Urinary bladder (tissue), 4 donors: ENCODE measurements around the gene SCLY. TPM values are rescaled to one million over a fixed set of nuclear protein-coding genes. Genes with fewer than 3 reads are reported as not detected.

ENCODE experiments used
- DNase-seq: peaks from one replicate; pipeline ENCODE4 v3.0.0-alpha.2; 2015; ENCODE audit errors: extremely low spot score
- H3K27ac ChIP-seq: one replicate; pipeline ENCODE4 v1.5.1; 2013; ENCODE audit warnings: low read depth, mild to moderate bottlenecking, moderate library complexity
- H3K36me3 ChIP-seq: one replicate; pipeline ENCODE4 v1.6.1; 2013; ENCODE audit warnings: mild to moderate bottlenecking, moderate library complexity; ENCODE audit not compliant: insufficient read depth
- H3K4me1 ChIP-seq: one replicate; pipeline ENCODE4 v1.6.1; 2013; ENCODE audit warnings: mild to moderate bottlenecking, moderate library complexity; ENCODE audit not compliant: insufficient read depth
- H3K4me3 ChIP-seq: one replicate; pipeline ENCODE4 v1.5.1; 2013; ENCODE audit warnings: low read depth, low read length
- WGBS: extraction: QIAGEN DNeasy Blood & Tissue Kit; methylation state at CpG from one replicate; pipeline ENCODE4 v1.1.7; 2013; 5-methylcytosine and 5-hydroxymethylcytosine counted together
- polyA plus RNA-seq: library from polyadenylated mRNA; stranded (reverse); fragments of 200-250 nt; gene quantifications from one replicate; pipeline ENCODE4 v1.2.3, GENCODE V29; 2013
- total RNA-seq: library from RNA; depleted of rRNA; stranded (reverse); fragments of >200 nt; gene quantifications from one replicate; pipeline ENCODE4 v1.2.3, GENCODE V29; 2014
- donor health status: healthy with polysubstance abuse.
- donor health status: healthy.

SCLY gene
- total and polyA plus RNA-seq, 2 donors: 13.6 to 15.1 TPM

DNA sequence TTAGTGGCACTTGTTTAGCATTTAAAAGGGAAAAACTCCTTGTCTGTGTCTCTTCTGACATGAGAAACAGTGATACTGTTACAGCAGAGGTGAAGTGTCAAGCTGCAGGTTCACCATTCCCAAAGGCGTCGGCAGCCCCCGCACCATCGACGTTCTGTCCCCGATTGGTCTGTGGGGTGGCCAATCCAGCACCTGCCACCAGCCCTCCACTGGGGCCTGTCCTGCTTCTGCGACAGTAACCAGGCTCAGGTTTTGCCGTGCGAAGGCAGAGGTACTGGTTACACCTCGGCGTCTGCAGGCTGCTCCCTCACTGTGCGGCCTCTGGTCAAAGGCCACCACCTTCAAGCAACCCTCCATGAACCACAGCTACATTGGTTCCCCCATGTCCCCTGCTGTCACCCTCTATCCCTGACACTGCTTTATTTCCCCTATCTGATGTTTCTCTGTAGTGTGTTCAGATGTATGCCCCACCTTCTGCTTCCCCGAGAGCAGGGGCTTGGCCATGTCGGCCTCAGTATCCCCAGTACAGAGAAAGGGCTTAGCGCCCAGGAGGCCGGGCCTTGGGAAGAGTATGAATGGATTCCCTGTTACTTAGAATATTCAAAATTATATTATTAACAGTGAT, 30.7 kb downstream of the SCLY start:
- Histone ChIP-seq H3K27ac (no peak overlapping the region), H3K4me1 (no peaks in the 10 kb centered on the region), H3K36me3 (no peaks in the 10 kb centered on the region), H3K4me3 (no peak overlapping the region)
- no peak for DNase-seq
- 92% methylated on average over 16 of the region's 16 CpGs for WGBS

DNA sequence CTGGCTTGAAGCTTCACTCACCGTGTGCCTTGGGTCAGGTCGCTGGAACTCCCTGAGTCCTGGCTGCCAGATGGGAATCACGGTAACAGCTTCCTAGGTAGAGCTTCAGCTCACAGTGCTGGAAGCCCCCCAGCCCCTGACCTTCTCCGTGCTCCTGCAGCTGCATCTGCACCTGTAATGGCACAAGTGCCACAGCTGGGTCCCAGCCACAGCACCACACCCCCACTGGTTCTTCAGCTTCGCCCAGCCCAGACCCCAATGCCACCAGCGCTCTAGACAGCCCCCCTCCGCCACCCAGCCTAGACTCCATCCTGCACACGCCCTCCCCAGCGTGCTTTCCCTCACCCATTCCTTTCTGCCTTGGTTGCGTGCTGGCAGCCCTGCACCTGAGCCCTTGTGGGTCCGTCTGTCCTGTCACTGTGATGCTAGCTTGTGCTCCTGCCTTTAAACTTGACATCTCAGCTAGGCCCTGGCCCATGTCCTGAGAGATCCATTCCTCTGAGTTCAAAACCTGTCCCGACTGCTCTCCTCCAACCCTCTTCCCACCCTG, 31.8 kb downstream of the SCLY start:
- no peak for DNase-seq
- WGBS: 96% methylated on average over 12 of the region's 12 CpGs
- Histone ChIP-seq H3K27ac (no peak overlapping the region), H3K4me1 (no peaks in the 10 kb centered on the region), H3K4me3 (no peak overlapping the region), H3K36me3 (no peaks in the 10 kb centered on the region)

DNA sequence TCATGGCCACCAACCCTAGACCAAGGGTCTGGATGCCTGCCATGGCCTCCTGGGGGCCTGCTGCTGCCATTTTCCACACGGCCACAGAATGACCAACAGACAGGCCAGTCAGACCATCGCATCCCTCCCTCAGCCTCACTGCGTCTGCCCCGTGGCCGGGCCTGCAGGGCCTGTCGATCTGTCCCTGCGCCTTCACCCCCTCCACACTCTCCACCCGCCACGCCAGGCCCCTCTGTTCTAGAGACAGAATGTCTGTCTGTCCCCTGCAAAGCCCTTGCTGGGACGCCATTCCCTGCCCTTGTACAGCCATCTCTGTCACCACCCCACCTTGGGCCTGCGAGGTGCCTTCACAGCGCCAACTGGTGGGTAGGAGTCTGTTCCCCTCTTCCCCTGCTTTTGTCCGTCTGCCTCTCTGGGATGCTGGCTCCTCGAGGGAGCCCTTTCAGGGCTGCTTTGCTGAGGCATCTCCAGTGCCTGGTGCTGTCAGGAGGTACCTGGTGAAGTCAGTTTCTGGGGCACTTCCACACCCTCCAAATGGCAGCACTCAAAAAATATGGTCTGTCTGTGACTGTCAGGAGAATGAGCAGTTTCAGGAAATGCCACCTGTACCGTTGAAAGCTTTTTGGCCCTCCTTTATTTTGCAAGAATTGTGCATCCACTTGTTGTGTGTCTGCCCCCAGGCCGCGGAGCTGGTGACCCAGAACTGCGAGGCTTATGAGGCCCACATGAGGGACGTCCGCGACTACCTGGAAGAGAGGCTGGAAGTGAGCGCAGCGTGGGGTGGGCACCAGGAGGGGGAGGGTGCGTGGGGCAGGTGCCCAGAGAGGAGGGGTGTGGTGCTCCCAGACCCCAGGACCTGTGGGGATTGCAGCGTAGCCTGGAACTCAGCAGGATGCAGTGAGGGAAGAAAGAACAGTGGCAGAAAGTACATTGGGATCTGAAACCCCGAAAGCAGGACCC, 32.7 kb downstream of the SCLY start:
- 90% methylated on average over 26 of the region's 26 CpGs for WGBS
- H3K4me3 ChIP-seq: no peak overlapping the region
- H3K27ac ChIP-seq: no peak overlapping the region
- no peak for DNase-seq
- no peaks in the 10 kb centered on the region for H3K4me1 ChIP-seq
- no peaks in the 10 kb centered on the region for H3K36me3 ChIP-seq

DNA sequence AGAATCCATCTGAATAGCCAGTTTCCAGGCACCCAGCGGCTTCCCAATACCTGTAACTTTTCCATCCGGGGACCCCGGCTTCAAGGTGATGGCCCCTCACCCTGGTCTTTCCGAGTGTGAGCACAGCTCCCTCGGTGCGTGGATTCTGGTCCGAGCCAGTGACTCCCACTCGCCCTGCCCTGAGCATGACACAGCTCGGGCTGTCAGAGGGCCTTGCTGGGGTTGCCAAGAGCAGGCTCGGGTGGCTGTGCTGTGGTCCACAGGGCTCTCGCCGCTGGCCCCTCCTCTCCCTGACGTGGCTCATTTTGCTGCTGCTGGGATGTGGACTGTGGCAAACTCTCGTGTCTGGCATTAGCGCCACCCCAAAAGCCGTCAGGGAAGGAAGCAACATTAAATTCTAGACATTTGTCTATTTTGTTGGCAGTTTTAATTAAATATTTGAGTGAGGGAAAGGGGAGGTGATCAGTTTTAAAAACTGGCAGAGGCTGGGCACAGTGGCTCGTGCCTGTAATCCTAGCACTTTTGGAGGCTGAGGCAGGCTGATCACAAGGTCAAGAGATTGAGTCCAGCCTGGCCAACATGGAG, 33.7 kb downstream of the SCLY start:
- Histone ChIP-seq H3K4me3 (no peak overlapping the region), H3K27ac (no peak overlapping the region), H3K4me1 (no peaks in the 10 kb centered on the region), H3K36me3 (no peaks in the 10 kb centered on the region)
- 92% methylated on average over 17 of the region's 17 CpGs for WGBS
- DNase-seq: no peak

DNA sequence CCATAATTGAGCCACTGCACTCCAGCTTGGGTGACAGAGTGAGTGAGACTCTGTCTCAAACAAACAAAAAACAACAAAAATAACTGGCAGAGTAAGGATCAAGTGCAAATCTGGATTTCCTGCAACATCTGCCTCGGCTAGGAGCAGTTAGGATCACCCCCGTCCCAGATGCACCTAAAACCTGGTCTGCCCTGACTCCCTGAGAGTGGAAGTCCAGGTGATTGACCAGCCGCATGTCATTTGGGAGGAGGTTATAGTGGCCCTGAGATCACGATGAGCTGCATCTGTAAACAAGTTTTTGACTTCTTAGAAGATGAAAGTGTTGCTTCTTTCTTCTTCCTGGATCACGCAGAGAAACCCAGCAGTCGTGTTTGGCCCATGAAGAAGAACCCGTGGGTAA, 34.3 kb downstream of the SCLY start:
- Histone ChIP-seq H3K4me3 (no peak overlapping the region), H3K27ac (no peak overlapping the region), H3K4me1 (no peaks in the 10 kb centered on the region), H3K36me3 (no peaks in the 10 kb centered on the region)
- 87% methylated on average over 7 of the region's 7 CpGs for WGBS
- DNase-seq: no peak

DNA sequence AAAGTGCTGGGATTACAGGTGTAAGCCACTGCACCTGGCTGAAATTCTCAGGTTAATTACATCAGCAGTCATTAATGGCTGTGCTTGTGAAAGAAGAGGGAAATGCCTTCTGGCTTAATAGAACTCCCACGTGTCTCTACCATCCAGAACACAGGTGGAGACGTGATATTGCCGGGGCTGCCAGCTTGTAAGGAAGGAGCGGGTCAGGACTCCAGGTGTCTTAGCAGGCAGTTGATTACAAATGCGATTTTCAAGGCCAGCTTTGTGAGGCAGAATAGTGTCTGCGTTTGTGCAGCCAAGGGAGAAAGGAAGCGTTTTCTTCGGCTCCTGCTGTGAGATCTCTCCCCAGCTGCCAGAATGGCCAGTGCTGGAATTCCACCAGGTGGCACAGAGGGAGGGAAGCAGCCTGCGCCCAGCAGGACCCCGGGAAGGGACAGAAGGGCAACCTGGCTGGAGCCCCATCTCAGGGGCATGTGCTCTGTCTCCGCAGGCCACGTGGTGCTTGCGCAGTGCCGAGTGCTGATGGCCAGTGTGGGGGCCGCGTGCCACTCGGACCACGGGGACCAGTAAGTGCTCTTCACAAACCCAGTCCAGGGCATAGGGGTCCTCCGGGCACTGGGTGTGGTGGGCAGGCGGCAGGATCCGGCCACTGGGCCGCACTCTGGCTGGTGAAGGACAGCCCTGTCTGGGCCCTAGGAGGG, 35.7 kb downstream of the SCLY start:
- 91% methylated on average over 22 of the region's 22 CpGs for WGBS
- Histone ChIP-seq H3K36me3 (no peaks in the 10 kb centered on the region), H3K27ac (no peak overlapping the region), H3K4me3 (no peak overlapping the region), H3K4me1 (no peaks in the 10 kb centered on the region)
- DNase-seq: no peak

DNA sequence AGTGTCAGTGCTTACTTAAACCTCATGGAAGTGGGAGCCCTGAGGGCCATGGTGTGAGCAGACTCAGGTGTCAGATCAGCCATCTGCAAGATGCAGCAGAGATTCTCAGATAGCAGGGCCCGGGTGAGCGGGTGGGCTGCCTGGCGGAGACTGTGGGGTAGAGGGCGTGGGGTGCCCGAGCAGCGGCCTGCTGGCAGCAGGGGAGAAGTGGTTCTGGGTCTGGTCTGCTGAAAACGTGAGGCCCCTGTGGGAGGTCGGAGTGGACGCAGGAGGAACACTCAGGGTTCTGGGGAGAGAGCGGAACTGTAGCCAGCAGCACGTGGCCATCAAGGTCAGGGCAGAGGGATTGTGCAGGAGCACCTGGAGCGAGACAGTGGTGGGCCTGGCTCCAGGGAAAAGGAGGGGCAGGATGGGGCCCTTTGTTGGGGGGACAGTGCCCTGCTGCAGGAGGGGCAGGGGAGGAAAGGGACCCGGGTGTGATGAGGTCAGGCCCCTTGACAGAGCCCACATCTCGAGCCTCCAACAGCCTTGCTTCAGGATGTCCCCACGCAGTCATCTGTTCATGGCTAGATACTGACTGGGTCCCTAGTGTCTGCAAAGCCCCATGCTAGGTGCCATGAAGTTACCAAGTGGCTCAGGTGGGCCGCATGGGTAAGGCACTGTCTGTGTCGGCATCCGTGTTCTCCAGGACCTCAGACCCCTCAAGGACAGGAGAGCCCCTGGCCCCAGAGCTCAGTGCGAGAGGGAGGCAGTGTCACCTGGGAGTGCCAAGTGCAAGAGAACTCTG, 36.6 kb downstream of the SCLY start:
- Histone ChIP-seq H3K36me3 (no peaks in the 10 kb centered on the region), H3K4me3 (no peak overlapping the region), H3K4me1 (no peaks in the 10 kb centered on the region), H3K27ac (no peak overlapping the region)
- 82% methylated on average over 19 of the region's 19 CpGs for WGBS
- no peak for DNase-seq

DNA sequence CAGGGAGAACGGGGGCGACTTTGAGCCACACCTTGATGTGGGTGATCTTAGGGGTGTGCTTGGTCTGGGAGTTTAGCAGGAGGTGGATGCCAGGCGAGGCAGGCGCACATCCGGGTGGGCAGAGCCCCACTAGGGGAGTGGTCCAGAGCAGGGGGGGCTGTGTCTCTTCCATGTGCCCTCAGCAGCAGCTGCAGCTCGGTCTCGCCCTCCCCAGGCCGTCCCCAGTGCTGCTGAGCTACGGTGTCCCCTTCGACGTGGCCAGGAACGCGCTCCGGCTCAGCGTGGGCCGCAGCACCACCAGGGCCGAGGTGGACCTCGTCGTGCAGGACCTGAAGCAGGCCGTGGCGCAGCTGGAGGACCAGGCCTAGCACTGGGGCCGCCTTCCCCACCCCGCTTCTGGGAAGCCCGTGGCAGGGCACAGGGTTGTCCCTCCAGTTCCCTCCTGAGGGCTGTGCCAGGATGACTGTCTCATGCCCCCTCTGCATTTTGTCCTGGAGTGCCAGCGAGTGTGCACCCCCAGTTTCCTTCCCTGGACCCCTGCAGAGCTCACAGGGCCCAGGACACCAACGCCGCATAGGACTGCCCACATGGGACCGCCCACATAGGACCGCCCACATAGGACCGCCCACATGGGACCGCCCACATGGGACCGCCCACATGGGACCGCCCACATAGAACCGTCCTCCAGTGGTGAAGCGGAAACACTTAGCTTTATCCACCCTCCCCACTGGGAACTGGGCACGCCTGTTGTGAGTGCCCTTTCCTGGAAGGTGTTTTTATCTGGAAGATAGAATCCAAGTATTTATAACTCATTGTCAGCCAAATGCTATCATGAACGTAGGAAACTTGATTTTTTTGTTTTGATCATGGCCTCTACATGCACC, 37.4 kb downstream of the SCLY start:
- WGBS: 84% methylated on average over 37 of the region's 37 CpGs
- no peak overlapping the region for H3K4me3 ChIP-seq

DNA sequence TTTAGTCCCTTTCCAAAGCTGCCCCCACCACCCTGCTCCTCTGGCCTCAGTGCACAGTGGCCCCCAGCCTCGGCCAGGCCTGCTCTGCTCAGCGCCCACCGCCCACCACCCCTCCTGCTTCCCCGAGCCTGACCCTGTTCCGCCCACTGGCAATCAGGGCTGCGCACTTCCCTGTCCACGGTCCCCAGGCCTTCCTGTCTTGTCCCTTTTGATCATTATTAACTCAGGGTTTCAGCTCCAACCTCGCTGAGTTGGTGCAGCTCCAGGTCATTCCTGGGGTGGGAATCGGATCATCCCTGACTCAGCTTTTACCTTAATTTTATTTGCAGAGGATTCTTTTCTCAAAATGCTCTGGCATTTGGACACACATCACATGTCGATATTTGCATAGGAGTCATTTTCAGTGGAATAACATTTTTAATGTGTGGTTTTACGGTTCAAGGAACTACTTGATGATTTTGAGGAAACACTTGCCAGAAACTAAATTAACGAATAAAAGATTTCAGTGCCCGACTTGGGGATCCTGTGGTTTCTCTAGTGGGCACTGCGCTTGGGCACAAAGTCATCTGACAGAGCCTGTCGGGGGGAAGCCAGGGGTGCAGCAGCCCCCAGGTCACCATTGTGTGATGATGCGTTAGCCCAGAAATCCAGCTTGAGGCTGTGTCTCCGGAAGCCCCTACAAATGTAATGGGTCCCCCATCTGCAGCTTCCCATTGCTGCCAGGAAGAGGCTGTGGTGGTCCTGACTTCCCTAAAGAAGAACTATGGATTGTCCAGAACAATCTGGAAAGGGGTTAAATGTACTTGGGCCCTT, 38.3 kb downstream of the SCLY start:
- DNase-seq: no peak
- H3K27ac ChIP-seq: no peak overlapping the region
- H3K4me3 ChIP-seq: no peak overlapping the region
- WGBS: 83% methylated on average over 17 of the region's 17 CpGs
- no peaks in the 10 kb centered on the region for H3K36me3 ChIP-seq
- H3K4me1 ChIP-seq: no peaks in the 10 kb centered on the region

More for the DNA sequence above, 37.4 kb downstream of the SCLY start:
- DNase-seq: no peak
- Histone ChIP-seq H3K36me3 (no peaks in the 10 kb centered on the region), H3K4me1 (no peaks in the 10 kb centered on the region), H3K27ac (no peak overlapping the region)

DNA sequence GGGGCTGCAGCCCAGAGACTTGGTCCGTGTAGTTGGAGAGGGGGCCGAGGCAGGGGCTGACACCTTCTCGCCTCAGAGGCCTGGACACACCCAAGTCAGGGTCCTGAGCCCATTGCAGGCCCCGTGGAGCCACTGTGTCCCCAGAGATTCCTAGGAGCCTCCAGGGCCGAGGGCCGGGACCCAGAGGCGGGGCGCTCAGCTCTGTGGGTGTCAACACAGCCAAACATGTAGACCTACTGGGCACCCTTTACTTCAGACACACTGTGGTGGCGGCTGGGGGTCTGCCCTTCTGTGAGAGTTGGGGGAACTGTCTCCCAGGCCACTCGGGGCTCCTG, 38.9 kb downstream of the SCLY start:
- Histone ChIP-seq H3K36me3 (no peaks in the 10 kb centered on the region), H3K4me3 (no peak overlapping the region), H3K4me1 (no peaks in the 10 kb centered on the region), H3K27ac (no peak overlapping the region)
- no peak for DNase-seq
- WGBS: 88% methylated on average over 10 of the region's 10 CpGs

DNA sequence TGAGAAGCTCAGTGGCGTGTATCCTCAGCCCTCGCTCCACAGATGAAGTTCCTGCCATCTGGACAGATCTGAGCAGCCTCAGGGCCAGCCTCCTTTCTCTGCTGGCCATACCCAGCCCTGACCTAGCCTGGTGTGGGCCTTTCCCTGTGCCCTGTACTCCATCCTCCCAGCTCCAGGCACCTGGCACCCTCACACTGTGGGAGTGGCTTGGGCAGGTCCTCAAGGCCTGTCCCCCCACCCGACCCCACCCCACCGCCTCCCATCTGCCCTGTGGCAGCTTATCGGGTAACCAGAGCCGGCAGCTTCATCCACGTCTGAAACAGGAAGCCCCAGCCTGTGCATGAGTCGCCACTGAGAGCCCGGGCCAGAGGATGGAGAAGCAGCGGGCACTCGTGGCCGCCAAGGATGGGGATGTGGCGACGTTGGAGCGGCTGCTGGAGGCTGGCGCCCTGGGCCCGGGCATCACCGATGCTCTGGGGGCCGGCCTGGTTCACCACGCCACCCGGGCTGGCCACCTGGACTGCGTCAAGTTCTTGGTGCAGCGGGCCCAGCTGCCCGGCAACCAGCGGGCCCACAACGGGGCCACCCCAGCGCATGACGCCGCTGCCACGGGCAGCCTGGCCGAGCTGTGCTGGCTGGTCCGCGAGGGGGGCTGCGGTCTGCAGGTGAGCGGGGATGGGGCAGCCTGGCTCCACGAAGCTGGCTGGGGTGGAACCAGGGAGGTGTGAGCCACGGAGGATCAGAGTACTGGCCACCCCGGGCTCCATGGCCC, 39.4 kb downstream of the SCLY start, which contains the start of gene ESPNL:
Gene ESPNL, plus strand, starts transcription at position 292 of the 772 bp plus-strand sequence. Its CDS starts 80 bp downstream, at position 372.
- 85% methylated on average over 38 of the region's 38 CpGs for WGBS
- DNase-seq: no peak
- no peaks in the 10 kb centered on the region for H3K4me1 ChIP-seq
- no peak within 1 kb of the TSS for H3K27ac ChIP-seq
- no peaks in the 10 kb centered on the region for H3K36me3 ChIP-seq
- no peak within 1 kb of the TSS for H3K4me3 ChIP-seq
